ENCODE results near the gene SUDS3. TPM values are rescaled to one million over a fixed set of nuclear protein-coding genes. Genes with fewer than 3 reads are reported as not detected.

SUDS3 gene
- total RNA-seq, 1 donor from 2014 or later: 31.0 TPM

- TF ChIP-seq EZH2 (IDR thresholded peaks at IDR 0.05; ENCODE audit: insufficient read depth, low read length) (no peak), CTCF (IDR thresholded peaks at IDR 0.05; ENCODE audit: insufficient read depth, low read depth, low read length) (no peak)
- no peaks in the 10 kb centered on the region for H3K79me2 ChIP-seq (ENCODE audit: insufficient read depth, low read length)
- Mint-ChIP-seq H3K27ac (ENCODE audit: unreplicated experiment) (no peak overlapping the region), H3K9me3 (ENCODE audit: unreplicated experiment) (no peaks in the 10 kb centered on the region), H3K4me1 (ENCODE audit: low read depth, unreplicated experiment) (peaks cover 9% of the 10 kb centered on the region), H3K36me3 (ENCODE audit: low read depth, unreplicated experiment) (peaks cover 2% of the 10 kb centered on the region), H3K4me3 (ENCODE audit: unreplicated experiment) (no peak overlapping the region), H3K27me3 (ENCODE audit: low read depth, unreplicated experiment) (no peaks in the 10 kb centered on the region)
- H3K9ac ChIP-seq (ENCODE audit: low read length): no peak overlapping the region
- H3K27me3 ChIP-seq (ENCODE audit: insufficient read depth, low read length): no peaks in the 10 kb centered on the region
- no peak overlapping the region for H3K27ac ChIP-seq (ENCODE audit: low read depth, low read length)
- no peak for DNase-seq (ENCODE audit: low read depth)
- H3K4me1 ChIP-seq (ENCODE audit: insufficient read depth, low read length): no peaks in the 10 kb centered on the region
- no peaks in the 10 kb centered on the region for H3K36me3 ChIP-seq (ENCODE audit: insufficient read depth, low read length)
- no peak for FAIRE-seq
- H3K9me3 ChIP-seq (ENCODE audit: insufficient read depth, low read depth, low read length): no peaks in the 10 kb centered on the region
- no peaks in the 10 kb centered on the region for H4K20me1 ChIP-seq (ENCODE audit: insufficient read depth, low read length)
- H2AFZ ChIP-seq (ENCODE audit: low read depth, low read length): no peak overlapping the region
- no peak overlapping the region for H3K4me3 ChIP-seq (ENCODE audit: insufficient read depth, low read depth, low read length)
- H3K4me2 ChIP-seq (ENCODE audit: low read length): no peak overlapping the region
Measured at GRCh38 chr12:118327391-118327790, 49.0 kb upstream of the SUDS3 start.

GRCh38 chr12:118328486-118329330 is 47.6 kb upstream of the SUDS3 start:
- Histone ChIP-seq H3K4me3 (ENCODE audit: insufficient read depth, low read depth, low read length) (no peak overlapping the region), H3K4me2 (ENCODE audit: low read length) (peak overlapping the region; percentile 15), H3K27me3 (ENCODE audit: insufficient read depth, low read length) (no peaks in the 10 kb centered on the region), H3K27ac (ENCODE audit: low read depth, low read length) (no peak overlapping the region), H3K79me2 (ENCODE audit: insufficient read depth, low read length) (no peaks in the 10 kb centered on the region), H3K36me3 (ENCODE audit: insufficient read depth, low read length) (no peaks in the 10 kb centered on the region), H3K4me1 (ENCODE audit: insufficient read depth, low read length) (no peaks in the 10 kb centered on the region), H4K20me1 (ENCODE audit: insufficient read depth, low read length) (no peaks in the 10 kb centered on the region), H3K9ac (ENCODE audit: low read length) (no peak overlapping the region), H2AFZ (ENCODE audit: low read depth, low read length) (no peak overlapping the region), H3K9me3 (ENCODE audit: insufficient read depth, low read depth, low read length) (no peaks in the 10 kb centered on the region)
- TF ChIP-seq EZH2 (IDR thresholded peaks at IDR 0.05; ENCODE audit: insufficient read depth, low read length) (no peak), CTCF (IDR thresholded peaks at IDR 0.05; ENCODE audit: insufficient read depth, low read depth, low read length) (no peak)
- Mint-ChIP-seq H3K4me1 (ENCODE audit: low read depth, unreplicated experiment) (peaks cover 9% of the 10 kb centered on the region), H3K9me3 (ENCODE audit: unreplicated experiment) (no peaks in the 10 kb centered on the region), H3K27ac (ENCODE audit: unreplicated experiment) (no peak overlapping the region), H3K27me3 (ENCODE audit: low read depth, unreplicated experiment) (no peaks in the 10 kb centered on the region), H3K36me3 (ENCODE audit: low read depth, unreplicated experiment) (peaks cover 2% of the 10 kb centered on the region), H3K4me3 (ENCODE audit: unreplicated experiment) (no peak overlapping the region)
- DNase-seq (ENCODE audit: low read depth) (peak; percentile 27), FAIRE-seq (no peak)

GRCh38 chr12:118330421-118331018 is 45.8 kb upstream of the SUDS3 start:
- H2AFZ ChIP-seq (ENCODE audit: low read depth, low read length): no peak overlapping the region
- peak overlapping the region; percentile 3 for H3K27ac ChIP-seq (ENCODE audit: low read depth, low read length)
- H3K4me1 ChIP-seq (ENCODE audit: insufficient read depth, low read length): no peaks in the 10 kb centered on the region
- H3K4me1 Mint-ChIP-seq (ENCODE audit: low read depth, unreplicated experiment): peaks cover 9% of the 10 kb centered on the region
- H3K4me3 ChIP-seq (ENCODE audit: insufficient read depth, low read depth, low read length): no peak overlapping the region
- no peak overlapping the region for H3K4me3 Mint-ChIP-seq (ENCODE audit: unreplicated experiment)
- no peaks in the 10 kb centered on the region for H3K79me2 ChIP-seq (ENCODE audit: insufficient read depth, low read length)
- H3K9ac ChIP-seq (ENCODE audit: low read length): no peak overlapping the region
- H3K36me3 ChIP-seq (ENCODE audit: insufficient read depth, low read length): no peaks in the 10 kb centered on the region
- no peaks in the 10 kb centered on the region for H3K9me3 ChIP-seq (ENCODE audit: insufficient read depth, low read depth, low read length)
- peak overlapping the region; percentile 12 for H3K4me2 ChIP-seq (ENCODE audit: low read length)
- H3K27ac Mint-ChIP-seq (ENCODE audit: unreplicated experiment): no peak overlapping the region
- H3K36me3 Mint-ChIP-seq (ENCODE audit: low read depth, unreplicated experiment): no peaks in the 10 kb centered on the region
- H4K20me1 ChIP-seq (ENCODE audit: insufficient read depth, low read length): no peaks in the 10 kb centered on the region
- no peaks in the 10 kb centered on the region for H3K27me3 Mint-ChIP-seq (ENCODE audit: low read depth, unreplicated experiment)
- no peaks in the 10 kb centered on the region for H3K27me3 ChIP-seq (ENCODE audit: insufficient read depth, low read length)
- DNase-seq (ENCODE audit: low read depth) (peak; percentile 71), FAIRE-seq (no peak)
- no peak for TF ChIP-seq CTCF (IDR thresholded peaks at IDR 0.05; ENCODE audit: insufficient read depth, low read depth, low read length)
- H3K9me3 Mint-ChIP-seq (ENCODE audit: unreplicated experiment): no peaks in the 10 kb centered on the region

All from astrocyte (in vitro differentiated cells and primary cell).